Measurements from ENCODE around the gene SYNJ2.

Gene SYNJ2

DNA sequence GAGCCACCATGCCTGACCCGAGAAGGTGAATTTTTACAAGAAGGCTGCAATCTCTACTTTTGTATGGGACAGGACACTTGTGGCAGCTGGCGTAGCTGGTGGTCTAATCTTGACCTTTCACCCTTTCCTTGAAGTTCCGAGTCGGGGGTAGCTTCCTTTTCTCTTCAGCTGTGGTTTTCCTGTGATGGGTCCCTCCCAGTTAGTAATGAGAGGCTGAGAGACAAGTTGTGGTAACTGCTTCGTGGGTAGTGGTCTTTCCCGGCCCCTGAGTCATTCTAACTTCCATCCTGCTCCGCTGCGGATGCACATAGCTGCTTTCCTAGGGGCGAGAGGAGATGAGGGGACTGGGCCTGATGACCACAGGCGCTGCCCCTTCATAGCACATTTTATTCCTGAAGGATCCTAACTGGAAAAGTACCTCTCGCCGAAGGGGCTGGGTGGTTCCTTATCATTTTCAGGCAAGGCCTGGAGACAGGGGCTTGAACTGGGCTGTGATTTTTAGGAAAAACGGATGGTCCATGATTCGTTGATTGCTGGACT, 3.1 kb downstream of the SYNJ2 start:
- Histone ChIP-seq H3K9me3 (ENCODE audit: low read length) (no peaks in the 10 kb centered on the region), H3K27me3 (ENCODE audit: control insufficient read depth in 1 of 2, insufficient read depth in 2 of 2, low read length in 2 of 2) (no peaks in the 10 kb centered on the region), H3K27ac (ENCODE audit: low read depth, low read length) (no peak overlapping the region), H3K4me1 (ENCODE audit: insufficient read depth, low read length) (peaks cover 55% of the 10 kb centered on the region), H3K9ac (ENCODE audit: low read length) (no peak overlapping the region), H3K4me3 (ENCODE audit: low read depth in 1 of 2, low read length in 2 of 2) (no peak overlapping the region), H3K36me3 (ENCODE audit: insufficient read depth, low read length) (no peaks in the 10 kb centered on the region)

DNA sequence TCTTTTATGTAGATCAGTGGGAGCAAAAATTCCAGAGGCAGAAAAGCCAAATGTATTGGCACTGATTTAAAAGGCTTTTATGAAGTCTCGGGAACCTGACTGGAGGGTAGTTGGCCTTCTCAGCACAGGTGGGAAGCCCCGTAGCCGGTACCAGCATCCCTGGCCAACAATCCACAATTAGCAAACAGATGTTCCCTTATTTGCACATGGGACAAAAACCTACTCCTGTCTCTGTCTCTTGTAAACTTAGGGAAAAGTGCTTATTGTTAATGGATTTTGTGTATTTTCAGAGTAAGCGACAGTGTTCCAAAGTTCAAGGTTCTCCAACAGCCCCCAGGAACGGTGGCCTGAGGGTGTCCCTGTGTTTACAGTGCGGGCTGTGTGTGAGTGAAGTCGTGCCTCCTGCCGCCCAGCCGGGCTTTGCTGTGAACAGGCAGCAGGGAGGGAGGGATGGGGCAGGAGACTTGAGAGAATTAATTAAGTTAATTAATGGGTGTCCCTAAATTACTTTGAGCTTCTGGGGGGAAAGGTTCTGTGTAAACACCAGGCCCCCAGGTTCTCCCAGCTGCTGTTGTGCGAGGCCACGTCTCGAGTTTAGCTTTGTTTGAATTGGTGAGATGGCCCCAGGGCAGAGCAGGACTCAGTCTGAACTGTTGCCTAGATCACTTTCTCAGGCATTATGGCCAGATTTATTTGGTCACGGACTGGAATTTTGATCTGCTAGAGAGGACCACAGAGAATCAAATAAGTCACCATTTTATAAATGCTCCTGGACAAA, 3.9 kb downstream of the SYNJ2 start:
- Histone ChIP-seq H3K36me3 (ENCODE audit: insufficient read depth, low read length) (no peaks in the 10 kb centered on the region), H3K27me3 (ENCODE audit: control insufficient read depth in 1 of 2, insufficient read depth in 2 of 2, low read length in 2 of 2) (no peaks in the 10 kb centered on the region), H3K9me3 (ENCODE audit: low read length) (no peaks in the 10 kb centered on the region), H3K9ac (ENCODE audit: low read length) (no peak overlapping the region), H3K4me3 (ENCODE audit: low read depth in 1 of 2, low read length in 2 of 2) (peak overlapping the region in 1 of 2 donors; percentile 23), H3K27ac (ENCODE audit: low read depth, low read length) (peak overlapping the region; percentile 12), H3K4me1 (ENCODE audit: insufficient read depth, low read length) (peaks cover 63% of the 10 kb centered on the region)

DNA sequence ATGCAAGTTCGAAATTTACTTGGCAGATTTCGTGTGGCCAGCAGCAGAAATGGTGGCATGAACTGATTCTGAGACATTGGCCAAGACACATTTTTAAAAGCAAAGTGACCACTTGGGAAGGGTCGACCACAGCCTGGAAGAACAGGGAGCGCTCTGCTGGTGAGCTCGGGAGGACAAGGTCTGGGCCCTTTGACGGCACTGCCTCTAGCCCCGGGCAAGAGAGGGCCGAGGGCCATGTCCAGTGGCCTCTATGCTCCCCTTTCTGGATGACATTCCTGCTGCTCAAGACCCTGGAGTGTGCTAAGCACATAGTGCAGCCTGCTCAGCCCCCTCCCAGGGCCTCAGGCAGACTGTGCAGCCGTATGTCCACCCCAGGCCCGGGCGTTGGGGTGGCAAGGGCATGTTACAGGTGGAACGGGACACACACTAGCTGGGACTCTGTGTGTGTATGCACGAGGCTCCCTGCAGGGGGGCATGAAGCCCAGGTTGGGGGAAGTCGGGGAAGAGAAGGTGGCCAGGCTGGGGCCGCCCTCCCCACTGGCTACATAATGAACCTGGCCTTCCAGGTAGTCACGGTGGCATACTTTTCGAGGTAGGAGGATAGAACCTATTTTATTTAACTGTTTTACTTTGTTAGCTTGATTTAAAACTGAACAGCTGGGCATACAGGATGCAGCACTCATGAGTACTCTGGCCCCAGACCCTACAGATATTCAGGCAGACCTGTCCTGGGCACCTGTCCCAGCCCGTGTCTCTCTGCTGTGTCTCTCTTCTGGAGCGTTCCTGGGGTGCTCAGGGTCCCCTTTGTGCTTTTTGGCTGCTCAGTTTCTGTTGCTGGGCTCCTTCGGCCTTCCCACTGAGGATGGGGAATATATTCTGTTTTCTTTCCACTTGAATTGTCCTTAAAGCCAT, 6.4 kb downstream of the SYNJ2 start:
- Histone ChIP-seq H3K36me3 (ENCODE audit: insufficient read depth, low read length) (no peaks in the 10 kb centered on the region), H3K9ac (ENCODE audit: low read length) (no peak overlapping the region), H3K27ac (ENCODE audit: low read depth, low read length) (no peak overlapping the region), H3K4me3 (ENCODE audit: low read depth in 1 of 2, low read length in 2 of 2) (no peak overlapping the region), H3K4me1 (ENCODE audit: insufficient read depth, low read length) (peaks cover 56% of the 10 kb centered on the region), H3K9me3 (ENCODE audit: low read length) (no peaks in the 10 kb centered on the region), H3K27me3 (ENCODE audit: control insufficient read depth in 1 of 2, insufficient read depth in 2 of 2, low read length in 2 of 2) (no peaks in the 10 kb centered on the region)

DNA sequence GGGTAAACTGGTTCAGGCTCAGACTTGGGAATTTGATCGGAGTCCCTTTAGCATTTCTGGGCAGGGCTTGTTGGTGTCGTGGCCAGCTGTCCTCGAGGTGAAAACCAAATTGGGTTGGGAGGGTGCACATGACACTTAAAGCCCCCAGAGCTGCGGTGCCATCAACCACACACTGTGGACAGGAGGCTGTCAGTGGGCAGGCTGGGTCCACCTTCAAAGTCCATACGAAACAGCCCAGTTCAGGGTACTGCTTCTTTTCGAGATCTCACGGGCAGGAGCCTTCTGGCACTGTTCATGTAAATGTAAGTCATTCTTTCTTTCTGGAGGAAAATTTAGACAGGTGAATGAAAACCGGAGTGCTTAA, 7.0 kb downstream of the SYNJ2 start:
- H3K36me3 ChIP-seq (ENCODE audit: insufficient read depth, low read length): no peaks in the 10 kb centered on the region
- H3K27ac ChIP-seq (ENCODE audit: low read depth, low read length): no peak overlapping the region
- H3K4me1 ChIP-seq (ENCODE audit: insufficient read depth, low read length): peaks cover 55% of the 10 kb centered on the region
- H3K9me3 ChIP-seq (ENCODE audit: low read length): no peaks in the 10 kb centered on the region
- H3K27me3 ChIP-seq (ENCODE audit: control insufficient read depth in 1 of 2, insufficient read depth in 2 of 2, low read length in 2 of 2): no peaks in the 10 kb centered on the region
- no peak overlapping the region for H3K4me3 ChIP-seq (ENCODE audit: low read depth in 1 of 2, low read length in 2 of 2)
- no peak overlapping the region for H3K9ac ChIP-seq (ENCODE audit: low read length)

DNA sequence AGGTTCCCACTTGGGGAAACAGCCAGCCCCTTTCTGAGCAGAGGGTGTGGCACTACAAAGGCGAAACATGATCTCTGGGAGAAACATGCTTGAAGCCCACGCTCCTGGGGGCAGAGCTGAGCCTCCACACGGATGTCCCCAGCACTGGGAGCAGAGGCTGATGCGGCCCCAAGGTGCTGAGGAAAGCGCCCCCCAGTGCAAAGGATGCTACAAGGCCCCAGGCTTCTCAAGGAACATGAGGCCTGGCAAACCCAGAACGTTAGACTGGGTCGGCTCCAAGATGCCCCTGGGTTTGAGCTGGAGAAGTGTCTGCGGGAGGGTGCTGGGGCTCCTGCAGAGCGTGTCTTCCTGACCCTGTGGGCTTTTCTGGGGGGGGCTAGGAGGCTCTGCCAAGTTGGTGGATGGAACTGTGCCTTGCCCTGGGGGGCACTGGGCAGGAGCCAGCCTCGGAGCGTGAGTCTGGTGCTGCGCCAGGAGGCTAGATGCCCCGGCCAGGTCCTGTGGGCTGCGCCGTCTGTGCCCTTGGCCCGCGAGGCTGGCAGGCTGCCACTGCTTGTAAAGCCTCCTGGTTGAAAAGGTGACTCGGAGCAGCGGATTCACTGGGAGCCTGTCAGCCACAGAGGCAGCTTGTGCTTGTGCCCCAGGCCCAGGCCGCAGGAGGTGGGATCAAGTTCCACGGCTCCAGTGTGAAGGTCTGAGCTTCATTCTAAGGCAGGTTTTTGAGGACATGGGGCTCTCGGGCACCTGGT, 8.1 kb downstream of the SYNJ2 start:
- peaks cover 47% of the 10 kb centered on the region for H3K4me1 ChIP-seq (ENCODE audit: insufficient read depth, low read length)
- no peaks in the 10 kb centered on the region for H3K27me3 ChIP-seq (ENCODE audit: control insufficient read depth in 1 of 2, insufficient read depth in 2 of 2, low read length in 2 of 2)
- peak overlapping the region; percentile 48 for H3K27ac ChIP-seq (ENCODE audit: low read depth, low read length)
- peak overlapping the region in 1 of 2 donors; percentile 32 for H3K4me3 ChIP-seq (ENCODE audit: low read depth in 1 of 2, low read length in 2 of 2)
- H3K36me3 ChIP-seq (ENCODE audit: insufficient read depth, low read length): no peaks in the 10 kb centered on the region
- H3K9me3 ChIP-seq (ENCODE audit: low read length): no peaks in the 10 kb centered on the region
- no peak overlapping the region for H3K9ac ChIP-seq (ENCODE audit: low read length)

DNA sequence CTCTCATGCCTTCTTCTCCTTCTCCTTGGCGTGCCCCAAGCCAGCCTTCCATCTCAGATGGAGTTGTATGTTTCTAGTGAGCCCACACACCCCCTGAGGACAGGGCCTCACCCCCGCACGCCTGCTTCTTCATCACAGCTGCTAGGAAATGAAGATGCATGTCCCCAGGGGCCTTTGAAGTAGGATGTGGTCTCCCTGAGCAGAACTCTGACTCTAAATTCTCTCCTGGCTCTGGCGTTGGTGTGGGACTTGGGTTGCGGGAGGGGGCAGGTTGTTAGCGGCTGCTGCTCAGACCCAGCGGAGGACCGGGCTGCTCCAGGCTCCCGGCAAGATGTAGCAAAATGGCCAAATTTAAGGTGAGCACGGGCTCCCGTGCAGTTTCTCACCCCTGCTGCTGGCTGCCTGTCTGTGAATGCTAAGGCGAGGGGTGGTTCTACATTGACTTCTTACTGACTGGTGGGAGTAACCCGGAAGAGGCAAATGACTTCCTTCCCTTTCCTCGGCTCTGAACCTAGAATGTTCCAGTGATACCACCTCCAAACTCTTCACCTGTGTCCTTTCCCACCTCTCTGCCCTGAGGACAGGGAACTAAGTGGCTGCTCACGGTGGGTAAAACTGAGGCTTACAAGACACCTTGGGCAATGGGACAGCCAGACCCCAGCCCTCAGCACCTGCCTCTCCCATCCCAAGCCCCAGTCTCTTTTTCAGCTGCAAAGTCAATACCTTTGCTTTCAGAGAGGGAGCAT, 8.8 kb downstream of the SYNJ2 start:
- H3K27ac ChIP-seq (ENCODE audit: low read depth, low read length): peak overlapping the region; percentile 48
- no peaks in the 10 kb centered on the region for H3K36me3 ChIP-seq (ENCODE audit: insufficient read depth, low read length)
- H3K9ac ChIP-seq (ENCODE audit: low read length): no peak overlapping the region
- peaks cover 42% of the 10 kb centered on the region for H3K4me1 ChIP-seq (ENCODE audit: insufficient read depth, low read length)
- H3K27me3 ChIP-seq (ENCODE audit: control insufficient read depth in 1 of 2, insufficient read depth in 2 of 2, low read length in 2 of 2): no peaks in the 10 kb centered on the region
- peak overlapping the region in 1 of 2 donors; percentile 32 for H3K4me3 ChIP-seq (ENCODE audit: low read depth in 1 of 2, low read length in 2 of 2)
- no peaks in the 10 kb centered on the region for H3K9me3 ChIP-seq (ENCODE audit: low read length)

DNA sequence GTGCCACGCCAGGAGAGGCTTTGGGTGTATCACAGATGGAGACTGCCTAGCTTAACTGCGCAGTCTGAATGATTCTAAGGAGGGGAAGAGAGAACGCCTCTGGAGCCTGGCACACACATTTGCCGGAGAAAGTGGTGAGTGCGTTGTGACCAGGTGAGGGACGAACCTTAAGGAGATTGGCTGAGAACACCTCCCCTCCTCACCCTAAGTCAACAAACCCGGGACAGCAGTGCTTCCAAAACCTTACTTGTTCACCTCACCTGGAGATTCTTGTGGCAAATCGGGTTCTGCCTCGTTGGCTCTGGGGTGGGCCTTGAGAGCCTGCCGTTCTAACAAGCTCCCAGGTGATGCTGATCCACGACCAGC, 9.4 kb downstream of the SYNJ2 start:
- Histone ChIP-seq H3K27me3 (ENCODE audit: control insufficient read depth in 1 of 2, insufficient read depth in 2 of 2, low read length in 2 of 2) (no peaks in the 10 kb centered on the region), H3K27ac (ENCODE audit: low read depth, low read length) (no peak overlapping the region), H3K9ac (ENCODE audit: low read length) (no peak overlapping the region), H3K4me3 (ENCODE audit: low read depth in 1 of 2, low read length in 2 of 2) (no peak overlapping the region), H3K9me3 (ENCODE audit: low read length) (no peaks in the 10 kb centered on the region), H3K4me1 (ENCODE audit: insufficient read depth, low read length) (peaks cover 36% of the 10 kb centered on the region), H3K36me3 (ENCODE audit: insufficient read depth, low read length) (no peaks in the 10 kb centered on the region)

DNA sequence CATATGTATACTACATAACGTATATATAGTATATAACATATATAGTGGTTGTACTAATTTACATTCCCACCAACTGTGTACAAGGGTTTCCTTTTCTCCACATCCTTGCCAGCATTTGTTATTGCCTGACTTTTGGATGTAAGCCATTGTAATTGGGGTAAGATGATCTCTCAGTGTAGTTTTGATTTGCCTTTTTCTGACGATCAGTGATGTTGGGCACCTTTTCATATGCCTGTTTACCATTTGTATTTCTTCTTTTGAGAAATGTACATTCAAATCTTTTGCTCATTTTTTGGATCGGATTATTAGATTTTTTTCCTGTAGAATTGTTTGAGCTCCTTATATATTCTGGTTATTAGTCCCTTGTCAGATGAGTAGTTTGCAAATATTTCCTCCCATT, 11.4 kb downstream of the SYNJ2 start:
- no peaks in the 10 kb centered on the region for H3K36me3 ChIP-seq (ENCODE audit: insufficient read depth, low read length)

DNA sequence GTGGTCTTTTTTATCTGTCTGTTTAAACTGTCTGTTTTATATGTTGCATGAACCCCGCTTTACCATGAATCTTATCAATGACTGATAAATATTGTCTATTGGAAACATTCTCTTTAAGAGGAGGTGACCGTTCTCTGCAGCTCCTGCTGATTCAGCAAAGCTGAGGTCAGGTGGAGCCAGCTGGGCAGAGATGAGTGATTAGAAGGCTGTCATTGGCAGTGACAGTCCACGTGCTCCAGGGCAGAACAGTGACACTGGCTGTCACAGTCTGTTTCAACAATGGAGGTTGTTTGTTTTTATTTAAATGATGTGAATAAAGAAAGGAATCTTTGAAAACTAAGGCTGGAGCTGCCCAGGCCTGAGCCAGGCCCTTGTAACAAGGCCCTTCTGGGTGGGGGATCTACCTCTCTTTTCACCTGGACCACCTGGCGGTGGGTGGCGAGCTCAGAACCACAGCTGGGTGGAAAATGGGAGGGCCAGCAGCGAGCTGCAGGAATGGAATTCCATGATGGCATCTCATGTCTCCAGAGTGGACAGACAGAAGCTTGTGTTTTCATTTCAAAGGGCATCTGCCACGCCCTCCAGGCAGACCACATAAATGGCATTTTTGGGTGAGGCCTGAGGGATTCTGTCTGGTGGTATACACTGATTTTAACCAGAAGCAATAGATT, 12.6 kb downstream of the SYNJ2 start:
- H3K27me3 ChIP-seq (ENCODE audit: control insufficient read depth in 1 of 2, insufficient read depth in 2 of 2, low read length in 2 of 2): no peaks in the 10 kb centered on the region
- no peak overlapping the region for H3K27ac ChIP-seq (ENCODE audit: low read depth, low read length)
- no peaks in the 10 kb centered on the region for H3K36me3 ChIP-seq (ENCODE audit: insufficient read depth, low read length)
- H3K4me1 ChIP-seq (ENCODE audit: insufficient read depth, low read length): peaks cover 37% of the 10 kb centered on the region
- no peak overlapping the region for H3K4me3 ChIP-seq (ENCODE audit: low read depth in 1 of 2, low read length in 2 of 2)
- no peak overlapping the region for H3K9ac ChIP-seq (ENCODE audit: low read length)
- H3K9me3 ChIP-seq (ENCODE audit: low read length): no peaks in the 10 kb centered on the region

More for the DNA sequence above, 11.4 kb downstream of the SYNJ2 start:
- Histone ChIP-seq H3K9ac (ENCODE audit: low read length) (no peak overlapping the region), H3K27me3 (ENCODE audit: control insufficient read depth in 1 of 2, insufficient read depth in 2 of 2, low read length in 2 of 2) (no peaks in the 10 kb centered on the region), H3K9me3 (ENCODE audit: low read length) (no peaks in the 10 kb centered on the region), H3K27ac (ENCODE audit: low read depth, low read length) (no peak overlapping the region), H3K4me1 (ENCODE audit: insufficient read depth, low read length) (peaks cover 33% of the 10 kb centered on the region), H3K4me3 (ENCODE audit: low read depth in 1 of 2, low read length in 2 of 2) (no peak overlapping the region)

DNA sequence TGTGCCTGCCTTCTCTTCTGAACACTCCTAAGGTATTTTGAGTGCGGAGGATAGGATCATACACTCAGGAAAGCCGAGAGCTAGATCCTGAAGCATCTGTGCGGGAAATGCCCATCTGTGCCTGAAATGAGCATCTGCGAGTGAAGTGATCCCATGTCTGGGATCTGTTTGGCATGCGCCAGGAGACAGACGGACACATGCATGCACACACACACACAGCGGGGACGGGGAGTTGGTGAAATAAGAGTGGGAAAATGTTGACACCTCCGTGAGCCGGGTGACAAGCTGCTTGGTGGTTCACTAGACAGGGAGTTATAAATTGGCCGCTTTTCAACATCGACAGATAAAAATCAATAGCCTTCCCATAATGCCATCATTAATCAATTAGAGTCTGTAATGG, 13.8 kb downstream of the SYNJ2 start:
- H3K9ac ChIP-seq (ENCODE audit: low read length): no peak overlapping the region
- no peak overlapping the region for H3K4me3 ChIP-seq (ENCODE audit: low read depth in 1 of 2, low read length in 2 of 2)
- no peak overlapping the region for H3K27ac ChIP-seq (ENCODE audit: low read depth, low read length)
- no peaks in the 10 kb centered on the region for H3K9me3 ChIP-seq (ENCODE audit: low read length)
- peaks cover 37% of the 10 kb centered on the region for H3K4me1 ChIP-seq (ENCODE audit: insufficient read depth, low read length)
- H3K27me3 ChIP-seq (ENCODE audit: control insufficient read depth in 1 of 2, insufficient read depth in 2 of 2, low read length in 2 of 2): no peaks in the 10 kb centered on the region
- no peaks in the 10 kb centered on the region for H3K36me3 ChIP-seq (ENCODE audit: insufficient read depth, low read length)
